K562 (cell line): Measurements from ENCODE around the gene GRK4. TPM values are rescaled to one million over a fixed set of nuclear protein-coding genes. Genes with fewer than 3 reads are reported as not detected.

Source experiments
- ATAC-seq: fragments of 200-7000 bp; cut with Tn5 transposase; 3 replicates; pipeline ENCODE4 v1.9.1; 2020; ENCODE audit warnings: moderate library complexity
- BruUV-seq: library from RNA; stranded (reverse); fragments of 400-500 nt; replicated peaks from 2 replicates; lab custom pipeline; 2021; lab: Mats Ljungman, UMichigan
- CTCF ChIA-PET: fragments of 300-600 bp; formaldehyde crosslinking; extraction: SDS; loops from one replicate; lab custom pipeline; 2021; ENCODE audit warnings: low intra/inter-chr PET ratio; lab: Yijun Ruan, JAX
- POLR2A ChIA-PET: fragments of 300-600, 350-650 bp; sonication (Branson Sonifier 250); formaldehyde crosslinking; extraction: SDS; loops from one replicate; lab custom pipeline; 2021; ENCODE audit warnings: antibody characterized with exemption, inconsistent platforms; lab: Yijun Ruan, JAX
- DNase-seq, 4 experiments: peaks; one replicate each; pipeline versions ENCODE4 v3.0.0 to v3.0.0-alpha.2; 2011 to 2018; ENCODE audit warnings: low spot score in 3 of 4, mixed read lengths in 3 of 4; ENCODE audit errors: extremely low read depth in 1 of 4
- FAIRE-seq: peaks from 2 replicates; lab custom pipeline; 2011; peaks lifted over from hg19 to GRCh38; lab: Jason Lieb, UNC
- H2AFZ ChIP-seq: 2 replicates; pipeline ENCODE4 v1.6.0; 2011; ENCODE audit warnings: low read depth, low read length, control low read depth, inconsistent platforms
- H3K27ac ChIP-seq: fragments of 200-600 bp; 3 replicates; pipeline ENCODE4 v1.8.0; 2011; ENCODE audit warnings: low read depth, mild to moderate bottlenecking, control low read depth, inconsistent platforms, low read length, moderate library complexity, mixed read lengths; ENCODE audit errors: extremely low read depth
- H3K27me3 ChIP-seq, 2 experiments: fragments of 300-600 bp in 1 of 2; 2 replicates in 1 of 2; 3 replicates in 1 of 2; pipeline versions ENCODE4 v1.6.0 to v1.8.0; 2011; ENCODE audit warnings: inconsistent platforms in 2 of 2, low read length in 2 of 2, mild to moderate bottlenecking in 1 of 2, mixed read lengths in 1 of 2, moderate library complexity in 1 of 2; ENCODE audit not compliant: control insufficient read depth in 2 of 2, insufficient read depth in 2 of 2
- H3K36me3 ChIP-seq: fragments of 300-600 bp; 3 replicates; pipeline ENCODE4 v1.8.0; 2011; ENCODE audit warnings: mild to moderate bottlenecking, low read length, inconsistent platforms; ENCODE audit not compliant: control insufficient read depth, insufficient read depth
- H3K4me1 ChIP-seq, 2 experiments: fragments of 200-600 bp in 1 of 2; replicated peaks in 1 of 2; 2 replicates in 1 of 2; 3 replicates in 1 of 2; pipeline versions ENCODE4 v1.5.1 to v1.8.0; 2011; ENCODE audit warnings: inconsistent platforms in 2 of 2, low read length in 2 of 2, mild to moderate bottlenecking in 1 of 2, mixed read lengths in 1 of 2, moderate library complexity in 1 of 2; ENCODE audit not compliant: control insufficient read depth in 2 of 2, insufficient read depth in 2 of 2
- H3K4me2 ChIP-seq: 2 replicates; pipeline ENCODE4 v1.6.1; 2011; ENCODE audit warnings: low read length, control low read depth, inconsistent platforms, mixed read lengths; ENCODE audit not compliant: insufficient read depth
- H3K4me3 ChIP-seq: fragments of 200-600 bp; sonication (generic), shearing (Covaris generic); 2 replicates; pipeline ENCODE4 v1.5.1; 2016; ENCODE audit warnings: control low read depth, inconsistent platforms
- H3K79me2 ChIP-seq: fragments of 200-600 bp; 3 replicates; pipeline ENCODE4 v1.8.0; 2011; ENCODE audit warnings: low read length, inconsistent platforms; ENCODE audit not compliant: control insufficient read depth, insufficient read depth
- H3K9ac ChIP-seq, 2 experiments: 2 replicates each; pipeline versions ENCODE4 v1.6.0 to v1.6.1; 2011; ENCODE audit warnings: low read depth in 2 of 2, low read length in 2 of 2, control low read depth in 1 of 2, inconsistent platforms in 1 of 2, mild to moderate bottlenecking in 1 of 2, mixed read lengths in 1 of 2; ENCODE audit not compliant: insufficient read depth in 1 of 2
- H3K9me1 ChIP-seq: one replicate; pipeline ENCODE4 v1.6.0; 2011; ENCODE audit warnings: inconsistent platforms, mild to moderate bottlenecking, low read length, moderate library complexity; ENCODE audit not compliant: control insufficient read depth, insufficient read depth
- H3K9me3 ChIP-seq: replicated peaks from 2 replicates; pipeline ENCODE4 v1.5.1; 2011; ENCODE audit warnings: low read depth, low read length, inconsistent platforms; ENCODE audit not compliant: control insufficient read depth, insufficient read depth
- H4K20me1 ChIP-seq: replicated peaks from 2 replicates; pipeline ENCODE4 v1.6.1; 2011; ENCODE audit warnings: low read length, inconsistent platforms, mixed read lengths; ENCODE audit not compliant: control insufficient read depth, insufficient read depth
- BHLHE40 ChIP-seq: IDR thresholded peaks from 2 replicates; pipeline ENCODE4 v1.6.1; 2011; ENCODE audit warnings: low read length, improper control_type of control experiment
- CREB3 ChIP-seq: fragments of 450-650 bp; conservative IDR thresholded peaks from 2 replicates; pipeline ENCODE4 v1.6.1; 2016; ENCODE audit warnings: missing genetic modification characterization, low read depth, mild to moderate bottlenecking, missing compliant biosample characterization, moderate library complexity
- HDAC1 ChIP-seq, 2 experiments: fragments of 450-650 bp; IDR thresholded peaks; 2 replicates each; pipeline ENCODE4 v1.6.1; 2016 to 2017; ENCODE audit warnings: inconsistent platforms in 1 of 2, mild to moderate bottlenecking in 1 of 2, moderate library complexity in 1 of 2
- IFI16 ChIP-seq: fragments of 250-450 bp; sonication (Bioruptor Pico); IDR thresholded peaks from 2 replicates; pipeline ENCODE4 v2.1.2; 2022; ENCODE audit warnings: mild to moderate bottlenecking, inconsistent platforms
- MAFK ChIP-seq: IDR thresholded peaks from 2 replicates; pipeline ENCODE4 v1.6.1; 2011; ENCODE audit warnings: low read length, improper control_type of control experiment
- MAX ChIP-seq: sonication (generic); formaldehyde crosslinking; IDR thresholded peaks from 2 replicates; pipeline ENCODE4 v1.9.0; 2022; ENCODE audit warnings: mild to moderate bottlenecking, missing genetic modification reagents
- PBX2 ChIP-seq, 2 experiments: IDR thresholded peaks in 1 of 2; conservative IDR thresholded peaks in 1 of 2; 2 replicates each; pipeline ENCODE4 v1.6.1; 2016; ENCODE audit warnings: low read depth in 2 of 2, mild to moderate bottlenecking in 1 of 2, missing compliant biosample characterization in 1 of 2, missing genetic modification characterization in 1 of 2, moderate library complexity in 1 of 2
- RNF219 ChIP-seq: fragments of 250-450 bp; sonication (Bioruptor Pico); IDR thresholded peaks from 2 replicates; pipeline ENCODE4 v1.5.0; 2022; ENCODE audit warnings: mild to moderate bottlenecking
- SUPT5H ChIP-seq: fragments of 450-650 bp; IDR thresholded peaks from 2 replicates; pipeline ENCODE4 v1.6.1; 2016
- TAL1 ChIP-seq: fragments of 450-650 bp; IDR thresholded peaks from 2 replicates; pipeline ENCODE4 v1.6.1; 2016; ENCODE audit warnings: mild to moderate bottlenecking
- VEZF1 ChIP-seq: fragments of 200-800 bp; sonication (Bioruptor generic); IDR thresholded peaks from 2 replicates; pipeline ENCODE4 v1.6.1; 2017; ENCODE audit warnings: missing genetic modification characterization, missing compliant biosample characterization
- YY1 ChIP-seq, 3 experiments: IDR thresholded peaks; 2 replicates each; pipeline ENCODE4 v1.6.1; 2011; ENCODE audit warnings: low read length in 2 of 3, mild to moderate bottlenecking in 2 of 3, moderate library complexity in 2 of 3, borderline replicate concordance in 1 of 3, control low read depth in 1 of 3, low read depth in 1 of 3; ENCODE audit not compliant: insufficient read depth in 3 of 3, insufficient replicate concordance in 2 of 3, control insufficient read depth in 1 of 3, insufficient read length in 1 of 3; ENCODE audit errors: extremely low read depth in 1 of 3
- ZBTB1 ChIP-seq: sonication (generic); formaldehyde crosslinking; IDR thresholded peaks from 2 replicates; pipeline ENCODE4 v1.8.1; 2023; ENCODE audit warnings: missing genetic modification reagents, low read depth, mild to moderate bottlenecking, borderline replicate concordance
- ZNF282 ChIP-seq: sonication (generic); formaldehyde crosslinking; IDR thresholded peaks from 2 replicates; pipeline ENCODE4 v1.8.1; 2023; ENCODE audit warnings: missing genetic modification reagents
- WGBS: fragments of 100-300 bp; shearing (Covaris generic); methylation state at CpG from one replicate; pipeline ENCODE4 v1.1.6; 2016; ENCODE audit warnings: low coverage, mixed read lengths; ENCODE audit not compliant: insufficient coverage; ENCODE audit errors: missing lambda C conversion rate; 5-methylcytosine and 5-hydroxymethylcytosine counted together
- in situ Hi-C: fragments of 300-500 bp; cut with MboI; formaldehyde crosslinking; loops from 4 replicates; pipeline ENCODE4 v1.15.0; 2018; ENCODE audit warnings: inconsistent platforms, mixed read lengths
- intact Hi-C: fragments of 100-400 bp; cut with micrococcal nuclease; formaldehyde crosslinking; loops from 2 replicates; pipeline ENCODE4 v1.14.2; 2022
- polyA plus RNA-seq, 8 experiments: library from polyadenylated mRNA; depleted of rRNA in 4 of 8; stranded (reverse) in 5 of 8; unstranded in 3 of 8; fragments of >200 nt; fragmentation: Nextera tagmentation in 2 of 8; fragmentation: Illumina TruSeq in 1 of 8; extraction: Ambion mirVana in 2 of 8; extraction: Trizol in 1 of 8; gene quantifications; 2 replicates each; pipeline versions ENCODE4 v1.2.1 to v1.2.3, GENCODE V29; 2011 to 2014; ENCODE audit warnings: inconsistent platforms in 1 of 8, missing spikeins in 1 of 8
- total RNA-seq, 7 experiments: library from RNA; depleted of rRNA in 6 of 7; stranded (reverse); fragments of >200 nt in 6 of 7; fragmentation: Illumina TruSeq in 2 of 7; extraction: Trizol in 2 of 7; gene quantifications; 2 replicates each; pipeline versions ENCODE4 v1.2.1 to v1.2.3, GENCODE V29; 2011 to 2021; ENCODE audit warnings: low replicate concordance in 1 of 7

The GRK4 gene
- total and polyA plus RNA-seq, 9 of the 15 experiments (the other 6 are each of a cell fraction or from before 2014, with no cell fraction given), result 1.1 to 4.8 (median 2.6) TPM

- BruUV-seq, result no TSS peak
- Histone ChIP-seq H3K9ac (no peak overlapping the region), H3K4me1 (no peaks in the 10 kb centered on the region; a peak in 1 of 5 replicates), H3K4me2 (no peak overlapping the region), H3K36me3 (no peaks in the 10 kb centered on the region), H3K9me3 (0 out of 2 replicates have a peak, but pooled peaks cover 2% of the 10 kb centered on the region), H3K79me2 (no peaks in the 10 kb centered on the region), H3K4me3 (no peak overlapping the region), H3K9me1 (no peaks in the 10 kb centered on the region), H3K27ac (no peak overlapping the region), H4K20me1 (no peaks in the 10 kb centered on the region; the same call in 1 of the 2 replicates), H2AFZ (no peak overlapping the region), H3K27me3 (peaks cover 51 to 82% of the 10 kb centered on the region in 2 experiments)
- CTCF ChIA-PET, result no interaction called here
- no peak for DNase-seq
- intact Hi-C loops (no loop called here), in situ Hi-C loops (no loop called here)
- FAIRE-seq, result no peak
- ATAC-seq, result 0 out of 3 replicates have a peak, but pooled peaks have one; percentile 33
- POLR2A ChIA-PET, result no interaction called here
- 0% methylated on average over 9 of the region's 9 CpGs for WGBS
- TF ChIP-seq SUPT5H, result no peak
- TF ChIP-seq MAFK, result no peak
- TF ChIP-seq HDAC1 (IDR thresholded peaks at IDR 0.05), result no peak
- no peak for TF ChIP-seq YY1 (IDR thresholded peaks at IDR 0.05; ENCODE audit: borderline replicate concordance in 1 of 3, control insufficient read depth in 1 of 3, extremely low read depth in 1 of 3, insufficient read depth in 3 of 3, insufficient read length in 1 of 3, insufficient replicate concordance in 2 of 3, low read depth in 1 of 3, low read length in 2 of 3)
- TF ChIP-seq VEZF1 (CRISPR knock-in tag), result no peak
- TF ChIP-seq ZNF282 (CRISPR knock-in tag), result no peak
- peak; percentile 29; the same call in 1 of the 2 replicates for TF ChIP-seq BHLHE40
- TF ChIP-seq PBX2 (CRISPR knock-in tag; IDR thresholded peaks at IDR 0.05; ENCODE audit: low read depth), result no peak
- TF ChIP-seq PBX2 (tag; conservative IDR thresholded peaks at IDR 0.05; ENCODE audit: low read depth), result no peak
- no peak for TF ChIP-seq ZBTB1
- no peak for TF ChIP-seq IFI16 (CRISPR knock-in tag)
- TF ChIP-seq MAX, result no peak
- no peak for TF ChIP-seq RNF219 (CRISPR knock-in tag)
- TF ChIP-seq TAL1, result no peak
- no peak for TF ChIP-seq CREB3 (tag)
Observed at GRCh38 chr4:3026540-3026939, 63.2 kb downstream of the GRK4 start.
